PFSK-1 (cell line): ENCODE data around the gene LIPF.

Experiments
- FOXP2 ChIP-seq: optimal IDR thresholded peaks from 2 replicates; pipeline ENCODE3; 2011; ENCODE audit warnings: borderline replicate concordance, control low read depth, inconsistent platforms; ENCODE audit not compliant: insufficient read depth; ENCODE audit errors: extremely low read length, extremely low read depth
- POLR2AphosphoS5 ChIP-seq: IDR thresholded peaks from 2 replicates; pipeline ENCODE4 v1.6.1; 2012; ENCODE audit warnings: low read depth, mild to moderate bottlenecking, control low read depth, low read length, moderate library complexity
- SIN3A ChIP-seq: IDR thresholded peaks from 2 replicates; pipeline ENCODE4 v1.6.1; 2012; ENCODE audit warnings: mild to moderate bottlenecking, low read length, moderate library complexity, borderline replicate concordance; ENCODE audit not compliant: insufficient read depth
- TAF1 ChIP-seq: IDR thresholded peaks from 2 replicates; pipeline ENCODE4 v1.6.1; 2012; ENCODE audit warnings: low read length, control low read depth, borderline replicate concordance; ENCODE audit not compliant: insufficient read depth
- TF ChIP-seq, protein P1 (sequence below), 2 experiments: IDR thresholded peaks; 2 replicates each; pipeline versions ENCODE4 v1.6.1 to v1.8.0; 2011 to 2012; ENCODE audit warnings: low read depth in 2 of 2, low read length in 2 of 2, control low read depth in 1 of 2, inconsistent platforms in 1 of 2, mild to moderate bottlenecking in 1 of 2, moderate library complexity in 1 of 2; ENCODE audit not compliant: insufficient read depth in 1 of 2

LIPF gene

DNA sequence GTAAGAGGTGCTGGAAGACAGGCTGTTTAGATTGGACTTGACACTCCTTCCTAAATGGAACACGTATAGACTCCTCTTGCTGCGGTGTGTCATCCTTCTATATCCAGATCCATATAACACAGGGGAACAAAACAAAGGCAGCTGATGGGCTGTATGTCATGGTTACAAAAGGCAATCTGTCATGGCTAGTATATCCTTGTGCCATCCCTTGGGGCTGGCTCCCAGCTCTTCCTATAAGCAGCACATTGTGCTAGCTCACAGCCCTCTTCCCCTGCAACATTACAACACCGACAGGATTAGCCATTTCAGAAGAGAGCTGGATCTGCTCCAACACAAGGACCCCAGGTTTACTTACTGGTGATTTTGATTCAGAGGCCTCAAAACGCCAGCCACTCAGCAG is 57.1 kb downstream of the LIPF start:
- TF ChIP-seq FOXP2 (no peak), SIN3A (no peak), POLR2AphosphoS5 (no peak), TAF1 (no peak)
- TF ChIP-seq, protein P1, sequence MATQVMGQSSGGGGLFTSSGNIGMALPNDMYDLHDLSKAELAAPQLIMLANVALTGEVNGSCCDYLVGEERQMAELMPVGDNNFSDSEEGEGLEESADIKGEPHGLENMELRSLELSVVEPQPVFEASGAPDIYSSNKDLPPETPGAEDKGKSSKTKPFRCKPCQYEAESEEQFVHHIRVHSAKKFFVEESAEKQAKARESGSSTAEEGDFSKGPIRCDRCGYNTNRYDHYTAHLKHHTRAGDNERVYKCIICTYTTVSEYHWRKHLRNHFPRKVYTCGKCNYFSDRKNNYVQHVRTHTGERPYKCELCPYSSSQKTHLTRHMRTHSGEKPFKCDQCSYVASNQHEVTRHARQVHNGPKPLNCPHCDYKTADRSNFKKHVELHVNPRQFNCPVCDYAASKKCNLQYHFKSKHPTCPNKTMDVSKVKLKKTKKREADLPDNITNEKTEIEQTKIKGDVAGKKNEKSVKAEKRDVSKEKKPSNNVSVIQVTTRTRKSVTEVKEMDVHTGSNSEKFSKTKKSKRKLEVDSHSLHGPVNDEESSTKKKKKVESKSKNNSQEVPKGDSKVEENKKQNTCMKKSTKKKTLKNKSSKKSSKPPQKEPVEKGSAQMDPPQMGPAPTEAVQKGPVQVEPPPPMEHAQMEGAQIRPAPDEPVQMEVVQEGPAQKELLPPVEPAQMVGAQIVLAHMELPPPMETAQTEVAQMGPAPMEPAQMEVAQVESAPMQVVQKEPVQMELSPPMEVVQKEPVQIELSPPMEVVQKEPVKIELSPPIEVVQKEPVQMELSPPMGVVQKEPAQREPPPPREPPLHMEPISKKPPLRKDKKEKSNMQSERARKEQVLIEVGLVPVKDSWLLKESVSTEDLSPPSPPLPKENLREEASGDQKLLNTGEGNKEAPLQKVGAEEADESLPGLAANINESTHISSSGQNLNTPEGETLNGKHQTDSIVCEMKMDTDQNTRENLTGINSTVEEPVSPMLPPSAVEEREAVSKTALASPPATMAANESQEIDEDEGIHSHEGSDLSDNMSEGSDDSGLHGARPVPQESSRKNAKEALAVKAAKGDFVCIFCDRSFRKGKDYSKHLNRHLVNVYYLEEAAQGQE (IDR thresholded peaks at IDR 0.05; ENCODE audit: insufficient read depth in 1 of 2, low read depth in 2 of 2, low read length in 2 of 2) = no peak

DNA sequence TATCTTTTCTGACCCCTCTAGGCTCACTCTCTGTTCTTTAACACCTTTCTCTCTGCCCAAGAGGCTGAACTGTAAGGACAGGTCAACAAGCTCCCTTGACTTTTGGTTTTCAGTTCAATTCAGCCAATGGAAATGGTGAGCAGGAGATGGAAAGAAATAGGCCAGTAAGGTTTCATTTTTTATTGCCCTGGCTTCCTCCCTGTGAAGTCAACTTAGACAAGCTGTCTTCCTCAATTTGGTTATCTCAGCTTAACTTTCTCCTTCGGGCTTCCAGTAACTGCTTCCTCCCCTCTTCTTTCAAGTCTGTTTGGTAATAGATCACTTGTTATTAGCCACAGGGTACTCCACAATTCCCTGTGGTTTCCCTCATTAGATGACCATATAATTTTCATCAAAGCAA is 61.6 kb downstream of the LIPF start:
- TF ChIP-seq TAF1 (no peak), FOXP2 (no peak), SIN3A (no peak), POLR2AphosphoS5 (no peak)
- TF ChIP-seq, protein P1 (IDR thresholded peaks at IDR 0.05; ENCODE audit: insufficient read depth in 1 of 2, low read depth in 2 of 2, low read length in 2 of 2) = no peak

DNA sequence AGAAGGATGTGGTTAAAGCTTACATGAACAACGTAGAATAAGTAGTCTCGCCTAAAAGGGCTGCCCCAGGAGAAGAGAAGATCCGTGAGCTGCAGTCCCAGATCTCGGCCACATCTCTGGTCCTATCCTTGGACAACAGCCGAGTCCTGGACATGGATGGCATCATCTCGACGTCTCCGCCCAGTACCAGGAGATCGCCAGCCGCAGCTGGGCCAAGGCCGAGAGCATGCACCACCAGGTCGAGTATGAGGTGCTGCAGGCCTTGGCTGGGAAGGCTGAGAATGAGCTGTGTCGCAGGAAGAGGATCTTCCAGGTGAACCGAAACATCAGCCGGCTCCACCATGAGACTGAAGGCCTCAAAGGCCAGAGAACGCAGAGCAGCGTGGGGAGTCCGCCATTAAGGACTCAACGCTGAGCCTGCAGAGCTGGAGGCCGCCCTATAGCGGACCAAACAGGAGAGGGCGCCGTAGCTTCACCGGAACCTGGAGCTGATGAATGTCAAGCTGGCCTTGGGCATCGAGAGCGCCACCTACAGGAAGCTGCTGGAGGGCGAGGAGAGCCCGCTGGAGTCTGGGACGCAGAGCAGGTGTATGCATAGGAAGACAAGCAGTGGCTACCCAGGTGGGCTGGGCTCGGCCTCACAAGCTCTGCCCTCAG is 64.0 kb downstream of the LIPF start:
- TF ChIP-seq SIN3A = no peak
- no peak for TF ChIP-seq FOXP2
